ENCODE data around the gene ATG14. TPM values are rescaled to one million over a fixed set of nuclear protein-coding genes. Genes with fewer than 3 reads are reported as not detected.
A peak's percentile ranks its signal among the peaks of the same experiment; 100 is the strongest.

ATG14 gene
- total and polyA plus RNA-seq, 5 donors from 2014 or later: 5.8 to 19.0 (median 6.0) TPM

DNA sequence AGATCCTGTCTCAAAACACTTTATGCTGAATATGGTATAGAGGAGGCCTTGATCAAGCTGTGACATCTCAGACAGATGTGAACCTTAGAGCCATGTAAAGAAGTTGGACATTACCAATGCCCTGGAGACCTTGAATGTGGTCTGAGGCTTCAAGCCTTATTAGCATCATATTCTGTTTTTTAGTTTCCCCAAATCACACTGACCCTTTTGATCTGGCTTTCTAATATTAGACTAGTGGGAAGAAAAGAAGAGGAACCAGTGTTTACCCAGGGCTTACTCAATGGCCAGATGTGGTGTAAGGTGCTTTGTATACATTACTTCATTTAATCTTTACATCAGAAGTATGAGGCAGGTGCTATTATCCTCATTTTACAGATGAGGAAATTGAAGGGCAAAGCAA is 39.4 kb upstream of the ATG14 start:
- Histone ChIP-seq H3K36me3 (ENCODE audit: control insufficient read depth, insufficient read depth, low read length) (no peaks in the 10 kb centered on the region), H3K27ac (ENCODE audit: insufficient read depth, low read length, poor library complexity, severe bottlenecking) (no peak overlapping the region), H3K4me3 (ENCODE audit: low read depth, low read length) (no peak overlapping the region), H3K27me3 (ENCODE audit: control insufficient read depth, insufficient read depth, low read length) (no peaks in the 10 kb centered on the region), H3K9me3 (ENCODE audit: control insufficient read depth in 2 of 2, low read length in 2 of 2) (no peaks in the 10 kb centered on the region), H3K4me1 (ENCODE audit: control insufficient read depth, insufficient read depth, low read length, poor library complexity, severe bottlenecking) (no peaks in the 10 kb centered on the region)
- H3K4me1 Mint-ChIP-seq: peaks cover 0 to 3% (median 0%) of the 10 kb centered on the region in 4 donors
- peaks cover 6% of the 10 kb centered on the region for H3K27me3 Mint-ChIP-seq
- no peak overlapping the region for H3K27ac Mint-ChIP-seq
- H3K9me3 Mint-ChIP-seq: no peaks in the 10 kb centered on the region
- no peaks in the 10 kb centered on the region for H3K36me3 Mint-ChIP-seq
- ATAC-seq (ENCODE audit: low read depth in 2 of 2): no peak
- H3K4me3 Mint-ChIP-seq: no peak overlapping the region
- DNase-seq: no peak

DNA sequence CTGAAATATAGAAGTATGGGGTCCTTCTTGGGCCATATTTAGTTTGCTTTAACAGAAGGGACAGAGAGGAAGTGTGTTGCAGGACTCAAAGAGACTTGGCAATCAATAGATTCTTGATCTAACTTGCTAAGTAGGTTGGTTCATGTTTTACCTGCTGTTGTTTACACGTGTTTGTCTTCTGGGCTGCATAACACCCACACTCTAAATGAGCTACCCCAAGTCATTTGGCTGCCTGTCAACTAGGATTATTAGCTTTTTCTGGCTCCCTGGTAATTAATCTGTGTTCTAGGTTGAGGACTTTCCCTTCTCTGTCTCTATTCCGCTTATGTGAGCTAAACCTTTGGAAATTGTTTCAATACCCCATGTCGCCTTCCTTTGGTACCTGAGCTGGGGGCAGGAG is 38.9 kb upstream of the ATG14 start:
- Mint-ChIP-seq H3K4me3 (no peak overlapping the region), H3K9me3 (no peaks in the 10 kb centered on the region)
- no peaks in the 10 kb centered on the region for H3K4me1 ChIP-seq (ENCODE audit: control insufficient read depth, insufficient read depth, low read length, poor library complexity, severe bottlenecking)

DNA sequence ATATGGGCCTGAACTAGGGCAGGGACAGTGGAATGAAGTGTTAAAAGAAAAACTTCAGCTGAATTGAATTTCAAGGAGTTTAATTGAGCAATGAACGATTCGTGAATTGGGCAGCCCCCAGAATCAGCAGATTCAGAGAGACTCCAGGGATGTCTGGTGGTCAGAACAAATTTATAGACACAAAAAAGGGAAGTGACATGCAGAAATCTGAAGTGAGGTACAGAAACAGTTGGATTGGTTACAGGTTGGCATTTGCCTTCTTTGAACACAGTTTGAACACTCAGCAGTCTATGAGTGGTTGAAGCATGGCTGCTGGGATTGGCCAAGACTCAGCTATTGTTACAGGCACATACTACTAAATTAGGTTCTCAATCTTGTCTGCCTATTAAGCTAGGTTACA is 38.5 kb upstream of the ATG14 start:
- Histone ChIP-seq H3K27me3 (ENCODE audit: control insufficient read depth, insufficient read depth, low read length) (no peaks in the 10 kb centered on the region), H3K4me3 (ENCODE audit: low read depth, low read length) (no peak overlapping the region), H3K36me3 (ENCODE audit: control insufficient read depth, insufficient read depth, low read length) (no peaks in the 10 kb centered on the region), H3K9me3 (ENCODE audit: control insufficient read depth in 2 of 2, low read length in 2 of 2) (no peaks in the 10 kb centered on the region), H3K27ac (ENCODE audit: insufficient read depth, low read length, poor library complexity, severe bottlenecking) (no peak overlapping the region), H3K4me1 (ENCODE audit: control insufficient read depth, insufficient read depth, low read length, poor library complexity, severe bottlenecking) (no peaks in the 10 kb centered on the region)
- Mint-ChIP-seq H3K27ac (no peak overlapping the region), H3K4me1 (peaks cover 0 to 3% (median 0%) of the 10 kb centered on the region in 4 donors), H3K27me3 (peaks cover 6% of the 10 kb centered on the region), H3K36me3 (no peaks in the 10 kb centered on the region), H3K4me3 (no peak overlapping the region), H3K9me3 (no peaks in the 10 kb centered on the region)
- ATAC-seq (ENCODE audit: low read depth in 2 of 2): no peak
- no peak for DNase-seq

More for the DNA sequence above, 38.9 kb upstream of the ATG14 start:
- no peaks in the 10 kb centered on the region for H3K36me3 Mint-ChIP-seq
- Histone ChIP-seq H3K36me3 (ENCODE audit: control insufficient read depth, insufficient read depth, low read length) (no peaks in the 10 kb centered on the region), H3K9me3 (ENCODE audit: control insufficient read depth in 2 of 2, low read length in 2 of 2) (no peaks in the 10 kb centered on the region), H3K27me3 (ENCODE audit: control insufficient read depth, insufficient read depth, low read length) (no peaks in the 10 kb centered on the region), H3K27ac (ENCODE audit: insufficient read depth, low read length, poor library complexity, severe bottlenecking) (no peak overlapping the region), H3K4me3 (ENCODE audit: low read depth, low read length) (no peak overlapping the region)
- DNase-seq (no peak), ATAC-seq (ENCODE audit: low read depth in 2 of 2) (no peak)
- peaks cover 0 to 3% (median 0%) of the 10 kb centered on the region in 4 donors for H3K4me1 Mint-ChIP-seq
- peaks cover 6% of the 10 kb centered on the region for H3K27me3 Mint-ChIP-seq
- no peak overlapping the region for H3K27ac Mint-ChIP-seq

DNA sequence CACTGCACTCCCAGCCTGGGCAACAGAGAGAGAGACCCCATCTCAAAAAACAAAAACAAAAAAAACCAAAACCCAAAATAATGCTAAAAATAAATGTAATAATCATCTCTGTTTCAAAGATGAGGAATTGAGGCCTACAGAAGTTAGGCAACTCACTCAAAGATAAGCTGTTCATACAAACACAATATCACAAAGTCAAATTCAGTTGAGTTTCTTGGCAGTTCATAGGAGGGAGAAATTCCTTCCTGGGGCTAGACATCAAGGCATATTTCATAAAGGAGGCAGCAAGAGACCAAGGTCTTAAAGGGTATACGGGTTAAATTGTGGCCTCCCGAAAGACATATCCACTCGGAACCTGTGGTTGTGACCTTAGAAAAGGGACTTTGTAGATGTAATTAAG is 37.5 kb upstream of the ATG14 start:
- Histone ChIP-seq H3K27ac (ENCODE audit: insufficient read depth, low read length, poor library complexity, severe bottlenecking) (no peak overlapping the region), H3K36me3 (ENCODE audit: control insufficient read depth, insufficient read depth, low read length) (no peaks in the 10 kb centered on the region), H3K4me1 (ENCODE audit: control insufficient read depth, insufficient read depth, low read length, poor library complexity, severe bottlenecking) (no peaks in the 10 kb centered on the region), H3K27me3 (ENCODE audit: control insufficient read depth, insufficient read depth, low read length) (no peaks in the 10 kb centered on the region), H3K9me3 (ENCODE audit: control insufficient read depth in 2 of 2, low read length in 2 of 2) (no peaks in the 10 kb centered on the region), H3K4me3 (ENCODE audit: low read depth, low read length) (no peak overlapping the region)
- Mint-ChIP-seq H3K36me3 (no peaks in the 10 kb centered on the region), H3K4me3 (no peak overlapping the region), H3K9me3 (no peaks in the 10 kb centered on the region), H3K27me3 (peaks cover 6% of the 10 kb centered on the region), H3K4me1 (peaks cover 0 to 3% (median 0%) of the 10 kb centered on the region in 4 donors), H3K27ac (peak overlapping the region in 1 of 3 donors; percentile 21)
- DNase-seq (no peak), ATAC-seq (ENCODE audit: low read depth in 2 of 2) (no peak)

DNA sequence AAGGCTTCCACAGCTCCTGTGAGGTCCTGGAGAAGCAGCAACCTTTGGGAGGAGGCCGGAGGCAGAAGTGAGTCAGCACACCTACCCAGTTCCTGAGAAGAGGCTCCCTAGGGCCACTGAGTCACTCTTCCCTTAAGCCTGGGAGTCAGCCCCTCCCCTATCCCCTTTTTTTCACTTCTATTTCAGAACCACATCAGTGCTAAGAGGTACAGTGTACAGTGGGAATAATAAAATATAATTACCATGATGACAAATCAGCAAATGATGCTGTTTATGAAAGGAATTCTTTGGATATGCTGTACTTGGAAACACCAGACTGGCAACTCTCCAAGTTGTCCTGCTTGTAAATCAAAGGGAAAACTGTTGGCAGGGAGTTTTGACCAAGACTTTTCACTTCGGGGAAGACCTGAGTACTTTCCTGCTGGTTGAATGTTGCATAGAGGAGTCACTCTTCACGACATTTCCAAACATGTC is 36.5 kb upstream of the ATG14 start:
- DNase-seq: no peak
- no peak overlapping the region for H3K4me3 ChIP-seq (ENCODE audit: low read depth, low read length)
- ATAC-seq (ENCODE audit: low read depth in 2 of 2): no peak
- H3K36me3 Mint-ChIP-seq: no peaks in the 10 kb centered on the region
- H3K27ac Mint-ChIP-seq: no peak overlapping the region
- no peaks in the 10 kb centered on the region for H3K27me3 ChIP-seq (ENCODE audit: control insufficient read depth, insufficient read depth, low read length)
- no peaks in the 10 kb centered on the region for H3K4me1 ChIP-seq (ENCODE audit: control insufficient read depth, insufficient read depth, low read length, poor library complexity, severe bottlenecking)
- peaks cover 6% of the 10 kb centered on the region for H3K27me3 Mint-ChIP-seq
- no peak overlapping the region for H3K4me3 Mint-ChIP-seq
- no peak overlapping the region for H3K27ac ChIP-seq (ENCODE audit: insufficient read depth, low read length, poor library complexity, severe bottlenecking)
- no peaks in the 10 kb centered on the region for H3K36me3 ChIP-seq (ENCODE audit: control insufficient read depth, insufficient read depth, low read length)
- H3K9me3 Mint-ChIP-seq: no peaks in the 10 kb centered on the region
- no peaks in the 10 kb centered on the region for H3K9me3 ChIP-seq (ENCODE audit: control insufficient read depth in 2 of 2, low read length in 2 of 2)
- peaks cover 0 to 3% (median 0%) of the 10 kb centered on the region in 4 donors for H3K4me1 Mint-ChIP-seq

DNA sequence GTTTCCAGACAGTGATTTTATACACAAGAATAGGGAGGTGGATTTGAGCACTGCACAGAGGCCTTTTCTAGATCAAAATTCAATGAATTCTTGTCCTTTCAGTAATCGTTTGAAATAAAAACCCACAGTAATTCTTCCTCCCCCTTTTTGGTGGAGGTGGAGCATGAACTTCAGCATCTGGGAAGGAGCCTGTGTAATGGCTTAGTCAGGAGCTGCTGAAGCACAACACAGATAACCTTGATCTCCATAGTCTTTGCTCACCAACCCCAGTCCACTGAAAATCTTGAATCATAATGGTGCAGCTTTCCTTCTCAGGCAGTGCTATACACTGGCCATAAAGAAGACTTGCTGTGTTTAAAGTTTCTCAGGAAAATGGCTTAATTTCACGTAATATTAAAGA is 35.2 kb upstream of the ATG14 start:
- Histone ChIP-seq H3K9me3 (ENCODE audit: control insufficient read depth in 2 of 2, low read length in 2 of 2) (no peaks in the 10 kb centered on the region), H3K27me3 (ENCODE audit: control insufficient read depth, insufficient read depth, low read length) (no peaks in the 10 kb centered on the region), H3K36me3 (ENCODE audit: control insufficient read depth, insufficient read depth, low read length) (no peaks in the 10 kb centered on the region), H3K27ac (ENCODE audit: insufficient read depth, low read length, poor library complexity, severe bottlenecking) (no peak overlapping the region), H3K4me3 (ENCODE audit: low read depth, low read length) (no peak overlapping the region), H3K4me1 (ENCODE audit: control insufficient read depth, insufficient read depth, low read length, poor library complexity, severe bottlenecking) (no peaks in the 10 kb centered on the region)
- Mint-ChIP-seq H3K27me3 (peaks cover 3% of the 10 kb centered on the region), H3K4me1 (peaks cover 0 to 3% (median 0%) of the 10 kb centered on the region in 4 donors), H3K27ac (no peak overlapping the region), H3K36me3 (no peaks in the 10 kb centered on the region), H3K4me3 (no peak overlapping the region), H3K9me3 (no peaks in the 10 kb centered on the region)
- DNase-seq (no peak), ATAC-seq (ENCODE audit: low read depth in 2 of 2) (no peak)

DNA sequence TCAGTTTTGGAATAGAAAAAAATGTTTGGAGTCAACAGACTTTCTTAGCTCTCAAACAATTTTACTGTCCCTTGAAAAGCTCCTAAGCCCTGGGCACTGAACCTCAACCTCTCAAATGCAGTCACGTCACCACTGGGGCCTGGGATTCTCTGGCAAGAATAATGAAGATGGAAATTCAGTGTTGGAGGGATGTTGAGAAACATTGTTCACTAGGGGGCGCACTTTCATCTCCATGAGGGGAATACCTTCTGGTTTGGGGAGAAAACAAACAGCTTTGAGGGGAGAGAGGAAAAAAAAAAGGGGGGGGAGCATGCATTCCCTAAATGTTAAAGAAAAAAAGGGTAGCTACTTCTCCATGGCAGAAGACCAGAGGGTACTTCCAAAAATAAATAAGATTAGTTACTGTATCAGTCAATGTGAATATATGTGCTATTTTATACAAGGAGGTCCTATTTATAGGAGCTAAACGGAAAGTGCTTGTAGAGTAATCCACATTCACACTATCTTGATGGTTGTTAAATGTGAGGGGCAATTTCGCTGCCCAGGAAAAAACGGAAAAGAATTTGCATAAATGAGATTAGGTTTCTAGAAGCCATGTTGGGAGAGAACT is 34.6 kb upstream of the ATG14 start:
- Mint-ChIP-seq H3K9me3 (no peaks in the 10 kb centered on the region), H3K4me1 (peaks cover 0 to 3% (median 0%) of the 10 kb centered on the region in 4 donors), H3K36me3 (no peaks in the 10 kb centered on the region), H3K4me3 (no peak overlapping the region), H3K27me3 (no peaks in the 10 kb centered on the region), H3K27ac (no peak overlapping the region)
- DNase-seq: peak; percentile 18 to 61 (median 38)
- Histone ChIP-seq H3K36me3 (ENCODE audit: control insufficient read depth, insufficient read depth, low read length) (no peaks in the 10 kb centered on the region), H3K27ac (ENCODE audit: insufficient read depth, low read length, poor library complexity, severe bottlenecking) (no peak overlapping the region), H3K27me3 (ENCODE audit: control insufficient read depth, insufficient read depth, low read length) (no peaks in the 10 kb centered on the region), H3K9me3 (ENCODE audit: control insufficient read depth in 2 of 2, low read length in 2 of 2) (no peaks in the 10 kb centered on the region), H3K4me1 (ENCODE audit: control insufficient read depth, insufficient read depth, low read length, poor library complexity, severe bottlenecking) (no peaks in the 10 kb centered on the region), H3K4me3 (ENCODE audit: low read depth, low read length) (no peak overlapping the region)
- no peak for ATAC-seq (ENCODE audit: low read depth in 2 of 2)

DNA sequence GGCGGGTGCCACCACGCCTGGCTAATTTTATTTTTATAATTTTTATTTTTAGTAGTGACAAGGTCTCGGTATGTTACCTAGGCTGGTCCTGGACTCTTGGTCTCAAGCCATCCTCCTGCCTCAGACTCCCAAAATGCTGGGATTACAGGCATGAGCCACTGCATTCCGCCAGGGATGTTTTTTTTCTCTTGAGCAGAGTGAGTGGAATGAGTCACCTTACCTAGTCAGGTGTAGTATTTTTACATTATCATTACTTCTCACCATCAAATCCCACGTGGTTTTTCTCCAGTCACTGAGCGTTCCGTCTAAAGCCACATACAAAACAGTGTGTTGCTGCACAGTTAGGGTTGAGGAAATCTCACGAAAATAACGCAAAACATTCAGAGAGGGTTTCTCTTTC is 29.7 kb upstream of the ATG14 start:
- Mint-ChIP-seq H3K36me3 (no peaks in the 10 kb centered on the region), H3K27ac (no peak overlapping the region), H3K4me3 (no peak overlapping the region), H3K9me3 (no peaks in the 10 kb centered on the region), H3K4me1 (peaks cover 0 to 3% (median 1%) of the 10 kb centered on the region in 4 donors), H3K27me3 (peaks cover 10% of the 10 kb centered on the region)
- Histone ChIP-seq H3K36me3 (ENCODE audit: control insufficient read depth, insufficient read depth, low read length) (no peaks in the 10 kb centered on the region), H3K27me3 (ENCODE audit: control insufficient read depth, insufficient read depth, low read length) (no peaks in the 10 kb centered on the region), H3K9me3 (ENCODE audit: control insufficient read depth in 2 of 2, low read length in 2 of 2) (no peaks in the 10 kb centered on the region), H3K4me3 (ENCODE audit: low read depth, low read length) (no peak overlapping the region), H3K27ac (ENCODE audit: insufficient read depth, low read length, poor library complexity, severe bottlenecking) (no peak overlapping the region), H3K4me1 (ENCODE audit: control insufficient read depth, insufficient read depth, low read length, poor library complexity, severe bottlenecking) (no peaks in the 10 kb centered on the region)
- no peak for DNase-seq
- no peak for ATAC-seq (ENCODE audit: low read depth in 2 of 2)
